GM10847 (cell line): Measurements from ENCODE around the gene LIX1L.

Experiments
- POLR2A ChIP-seq: IDR thresholded peaks from 2 replicates; pipeline ENCODE4 v1.6.1; 2011; ENCODE audit not compliant: insufficient read length; ENCODE audit errors: extremely low read depth

LIX1L gene

DNA sequence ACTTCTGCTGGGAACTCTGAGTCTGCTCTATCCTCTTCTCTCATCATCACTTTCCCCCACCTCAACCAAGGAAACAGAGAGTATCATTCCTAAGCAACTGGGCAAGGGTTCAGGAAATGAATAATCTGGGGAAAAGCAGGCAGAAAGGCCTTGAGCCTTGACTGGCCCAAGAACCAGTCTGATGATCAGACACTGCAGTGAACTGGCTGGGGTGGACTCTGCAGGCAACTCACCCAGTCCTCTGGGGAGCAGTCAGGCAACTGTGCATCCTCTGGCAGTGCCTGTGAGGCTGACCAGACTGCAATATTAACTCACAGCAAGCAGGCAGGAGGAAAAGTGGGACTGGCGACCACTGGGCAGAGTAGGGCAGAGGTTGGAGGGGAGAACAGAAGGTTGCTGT, 73.1 kb downstream of the LIX1L start:
- TF ChIP-seq POLR2A, result no peak
